Measurements from ENCODE around the gene DCAF11.

DNA sequence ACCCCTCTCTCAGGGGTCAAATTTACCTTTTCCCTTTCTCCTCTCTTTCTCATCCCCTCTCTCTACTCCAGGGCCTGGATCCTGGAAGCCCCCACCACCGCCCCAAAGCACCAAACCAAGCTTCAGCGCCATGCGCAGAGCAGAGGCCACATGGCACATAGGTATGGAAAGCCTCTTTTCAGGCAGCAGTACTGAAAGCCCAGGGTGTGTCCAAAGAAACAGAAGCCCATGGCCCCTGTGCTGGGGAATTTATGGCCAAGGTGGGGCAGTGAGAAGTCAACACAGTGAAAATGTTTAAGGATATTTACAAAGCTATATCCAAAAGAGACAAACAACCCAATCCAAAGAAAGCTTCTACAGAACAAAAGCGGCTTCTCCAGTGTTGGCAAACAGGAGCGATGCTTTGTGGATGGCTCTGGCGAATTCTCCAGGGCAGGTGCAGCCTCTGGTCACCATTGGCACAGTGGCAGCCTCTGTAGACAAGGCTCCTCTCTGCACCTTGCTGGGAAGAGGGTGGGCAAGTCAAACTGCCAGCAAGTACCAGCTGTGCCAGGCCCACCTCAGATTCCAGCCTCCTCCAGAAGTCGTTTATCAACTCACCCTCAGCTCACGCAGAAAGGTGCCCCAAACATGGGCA is 48.0 kb upstream of the DCAF11 start:
- TF ChIP-seq, protein P1, sequence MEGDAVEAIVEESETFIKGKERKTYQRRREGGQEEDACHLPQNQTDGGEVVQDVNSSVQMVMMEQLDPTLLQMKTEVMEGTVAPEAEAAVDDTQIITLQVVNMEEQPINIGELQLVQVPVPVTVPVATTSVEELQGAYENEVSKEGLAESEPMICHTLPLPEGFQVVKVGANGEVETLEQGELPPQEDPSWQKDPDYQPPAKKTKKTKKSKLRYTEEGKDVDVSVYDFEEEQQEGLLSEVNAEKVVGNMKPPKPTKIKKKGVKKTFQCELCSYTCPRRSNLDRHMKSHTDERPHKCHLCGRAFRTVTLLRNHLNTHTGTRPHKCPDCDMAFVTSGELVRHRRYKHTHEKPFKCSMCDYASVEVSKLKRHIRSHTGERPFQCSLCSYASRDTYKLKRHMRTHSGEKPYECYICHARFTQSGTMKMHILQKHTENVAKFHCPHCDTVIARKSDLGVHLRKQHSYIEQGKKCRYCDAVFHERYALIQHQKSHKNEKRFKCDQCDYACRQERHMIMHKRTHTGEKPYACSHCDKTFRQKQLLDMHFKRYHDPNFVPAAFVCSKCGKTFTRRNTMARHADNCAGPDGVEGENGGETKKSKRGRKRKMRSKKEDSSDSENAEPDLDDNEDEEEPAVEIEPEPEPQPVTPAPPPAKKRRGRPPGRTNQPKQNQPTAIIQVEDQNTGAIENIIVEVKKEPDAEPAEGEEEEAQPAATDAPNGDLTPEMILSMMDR (IDR thresholded peaks at IDR 0.05): no peak
- no peak for TF ChIP-seq POLR2AphosphoS5 (IDR thresholded peaks at IDR 0.05)

All from breast epithelium (tissue), 3 donors.